HepG2 (cell line): ENCODE measurements around the gene CHP1. TPM values are rescaled to one million over a fixed set of nuclear protein-coding genes. Genes with fewer than 3 reads are reported as not detected.

Experiments
- BORCS8-MEF2B ChIP-seq: sonication (generic); formaldehyde crosslinking; IDR thresholded peaks from 2 replicates; pipeline ENCODE4 v1.8.0; 2022; ENCODE audit warnings: mild to moderate bottlenecking, missing genetic modification reagents
- DZIP1 ChIP-seq: sonication (generic); formaldehyde crosslinking; IDR thresholded peaks from 2 replicates; pipeline ENCODE4 v1.5.0; 2020; ENCODE audit warnings: mild to moderate bottlenecking, missing genetic modification reagents
- GRHL1 ChIP-seq: sonication (generic); formaldehyde crosslinking; conservative IDR thresholded peaks from 2 replicates; pipeline ENCODE4 v1.8.0; 2022; ENCODE audit warnings: missing genetic modification reagents
- JUN ChIP-seq: sonication (generic); formaldehyde crosslinking; IDR thresholded peaks from 2 replicates; pipeline ENCODE4 v1.4.0; 2020; ENCODE audit warnings: mild to moderate bottlenecking, missing genetic modification reagents
- MAF1 ChIP-seq: sonication (generic); formaldehyde crosslinking; IDR thresholded peaks from 2 replicates; pipeline ENCODE4 v1.5.0; 2020; ENCODE audit warnings: missing genetic modification reagents, borderline replicate concordance
- MYNN ChIP-seq: sonication (generic); formaldehyde crosslinking; IDR thresholded peaks from 2 replicates; pipeline ENCODE4 v1.4.0; 2020; ENCODE audit warnings: mild to moderate bottlenecking, low read depth, missing genetic modification reagents
- NCOA1 ChIP-seq: sonication (generic); formaldehyde crosslinking; IDR thresholded peaks from 2 replicates; pipeline ENCODE4 v1.9.0; 2021; ENCODE audit warnings: missing genetic modification reagents
- NFAT5 ChIP-seq: sonication (generic); formaldehyde crosslinking; IDR thresholded peaks from 2 replicates; pipeline ENCODE4 v1.4.0; 2020; ENCODE audit warnings: missing genetic modification reagents
- NFYC ChIP-seq: IDR thresholded peaks from 2 replicates; pipeline ENCODE4 v1.6.1; 2016; ENCODE audit warnings: missing genetic modification reagents, missing compliant biosample characterization
- RCOR2 ChIP-seq: IDR thresholded peaks from 2 replicates; pipeline ENCODE4 v1.6.1; 2016; ENCODE audit warnings: missing biosample characterization, missing genetic modification reagents
- SNAPC2 ChIP-seq: sonication (generic); formaldehyde crosslinking; IDR thresholded peaks from 2 replicates; pipeline ENCODE4 v1.8.1; 2022; ENCODE audit warnings: mild to moderate bottlenecking, missing genetic modification reagents
- ZBTB20 ChIP-seq: sonication (generic); formaldehyde crosslinking; IDR thresholded peaks from 2 replicates; pipeline ENCODE4 v1.8.1; 2023; ENCODE audit warnings: missing genetic modification reagents, low read depth, mild to moderate bottlenecking, borderline replicate concordance
- ZBTB26 ChIP-seq: IDR thresholded peaks from 2 replicates; pipeline ENCODE4 v1.6.1; 2016; ENCODE audit warnings: missing compliant biosample characterization, missing genetic modification reagents, borderline replicate concordance
- ZNF720 ChIP-seq: sonication (generic); formaldehyde crosslinking; IDR thresholded peaks from 2 replicates; pipeline ENCODE4 v1.4.0; 2020; ENCODE audit warnings: missing genetic modification reagents
- ZNF776 ChIP-seq: sonication (generic); formaldehyde crosslinking; IDR thresholded peaks from 2 replicates; pipeline ENCODE4 v1.4.0; 2020; ENCODE audit warnings: mild to moderate bottlenecking, missing genetic modification reagents
- polyA plus RNA-seq, 8 experiments: library from polyadenylated mRNA; depleted of rRNA in 3 of 8; stranded (reverse) in 7 of 8; unstranded in 1 of 8; fragments of >200 nt; fragmentation: Illumina TruSeq in 4 of 8; extraction: Trizol in 4 of 8; gene quantifications; 2 replicates each; pipeline versions ENCODE4 v1.2.1 to v1.2.3, GENCODE V29; 2011 to 2016; ENCODE audit warnings: low read depth in 4 of 8, missing spikeins in 1 of 8, mixed read lengths in 1 of 8; ENCODE audit not compliant: insufficient read depth in 1 of 8
- total RNA-seq, 5 experiments: library from RNA; depleted of rRNA; stranded (reverse); fragments of >200 nt; fragmentation: Illumina TruSeq; extraction: Trizol; gene quantifications; 2 replicates each; pipeline ENCODE4 v1.2.3, GENCODE V29; 2016; ENCODE audit warnings: low read depth in 1 of 5
- TF ChIP-seq, protein P1 (sequence below): sonication (generic); formaldehyde crosslinking; IDR thresholded peaks from 2 replicates; pipeline ENCODE4 v1.4.0; 2020; ENCODE audit warnings: missing genetic modification reagents

The CHP1 gene
- total and polyA plus RNA-seq, 2 of the 13 experiments (the other 11 are each of a cell fraction or from before 2014, with no cell fraction given): 49.6 to 76.4 TPM

GRCh38 chr15:41283653-41284426 is 52.8 kb downstream of the CHP1 start (continued):
- TF ChIP-seq ZBTB26 (CRISPR knock-in tag) (0 out of 2 replicates have a peak, but pooled peaks have one; percentile 50), BORCS8-MEF2B (CRISPR knock-in tag) (0 out of 2 replicates have a peak, but pooled peaks have one; percentile 24), ZBTB20 (CRISPR knock-in tag) (peak; percentile 64), RCOR2 (CRISPR knock-in tag) (no peak; the same call in 1 of the 2 replicates), JUN (CRISPR knock-in tag) (no peak), NFAT5 (CRISPR knock-in tag) (peak; percentile 69), MYNN (CRISPR knock-in tag) (no peak), NFYC (peak; percentile 100), ZNF720 (CRISPR knock-in tag) (no peak), SNAPC2 (no peak), NCOA1 (no peak), MAF1 (CRISPR knock-in tag) (0 out of 2 replicates have a peak, but pooled peaks have one; percentile 68), ZNF776 (CRISPR knock-in tag) (peak; percentile 88), DZIP1 (CRISPR knock-in tag) (no peak), GRHL1 (CRISPR knock-in tag) (no peak)
- TF ChIP-seq, protein P1, sequence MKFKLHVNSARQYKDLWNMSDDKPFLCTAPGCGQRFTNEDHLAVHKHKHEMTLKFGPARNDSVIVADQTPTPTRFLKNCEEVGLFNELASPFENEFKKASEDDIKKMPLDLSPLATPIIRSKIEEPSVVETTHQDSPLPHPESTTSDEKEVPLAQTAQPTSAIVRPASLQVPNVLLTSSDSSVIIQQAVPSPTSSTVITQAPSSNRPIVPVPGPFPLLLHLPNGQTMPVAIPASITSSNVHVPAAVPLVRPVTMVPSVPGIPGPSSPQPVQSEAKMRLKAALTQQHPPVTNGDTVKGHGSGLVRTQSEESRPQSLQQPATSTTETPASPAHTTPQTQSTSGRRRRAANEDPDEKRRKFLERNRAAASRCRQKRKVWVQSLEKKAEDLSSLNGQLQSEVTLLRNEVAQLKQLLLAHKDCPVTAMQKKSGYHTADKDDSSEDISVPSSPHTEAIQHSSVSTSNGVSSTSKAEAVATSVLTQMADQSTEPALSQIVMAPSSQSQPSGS: 0 out of 2 replicates have a peak, but pooled peaks have one; percentile 20
